Lung (tissue), 12 donors: ENCODE measurements around the gene BSG. TPM values are rescaled to one million over a fixed set of nuclear protein-coding genes. Genes with fewer than 3 reads are reported as not detected.

Experiments used
- ATAC-seq: fragments of 200-7000 bp; cut with Tn5 transposase; one replicate; pipeline ENCODE4 v1.9.1; 2020; ENCODE audit warnings: moderate number of reproducible peaks; ENCODE audit not compliant: insufficient read depth, low FRiP score
- DNase-seq, 3 donors: peaks; one replicate each; pipeline ENCODE4 v3.0.0-alpha.2; 2013 to 2017
- H3K27ac ChIP-seq, 2 donors: one replicate each; pipeline ENCODE4 v1.5.1; 2013; ENCODE audit warnings: mild to moderate bottlenecking in 2 of 2, moderate library complexity in 2 of 2, control low read depth in 1 of 2, inconsistent platforms in 1 of 2, low read depth in 1 of 2, low read length in 1 of 2
- H3K27me3 ChIP-seq, 3 donors: one replicate each; pipeline ENCODE4 v1.5.1; 2013; ENCODE audit warnings: low read length in 2 of 3; ENCODE audit not compliant: control insufficient read depth in 3 of 3, insufficient read depth in 3 of 3
- H3K36me3 ChIP-seq, 4 donors: one replicate each; pipeline ENCODE4 v1.5.1; 2013; ENCODE audit warnings: low read length in 4 of 4, mild to moderate bottlenecking in 1 of 4, moderate library complexity in 1 of 4; ENCODE audit not compliant: control insufficient read depth in 4 of 4, insufficient read depth in 4 of 4
- H3K4me1 ChIP-seq, 5 donors: one replicate each; pipeline ENCODE4 v1.5.1; 2013; ENCODE audit warnings: low read length in 5 of 5, mild to moderate bottlenecking in 2 of 5, moderate library complexity in 1 of 5; ENCODE audit not compliant: control insufficient read depth in 5 of 5, insufficient read depth in 5 of 5
- H3K4me3 ChIP-seq: one replicate; pipeline ENCODE4 v1.5.1; 2013; ENCODE audit warnings: mild to moderate bottlenecking, control low read depth, moderate library complexity
- H3K9ac ChIP-seq, 2 donors: one replicate each; pipeline ENCODE4 v1.5.1; 2013; ENCODE audit warnings: low read length in 2 of 2, control low read depth in 1 of 2; ENCODE audit not compliant: insufficient read depth in 1 of 2
- H3K9me3 ChIP-seq, 4 donors: one replicate each; pipeline ENCODE4 v1.5.1; 2013; ENCODE audit warnings: low read length in 3 of 4, mild to moderate bottlenecking in 1 of 4, moderate library complexity in 1 of 4; ENCODE audit not compliant: control insufficient read depth in 4 of 4, insufficient read depth in 3 of 4
- CTCF ChIP-seq: IDR thresholded peaks from 2 replicates; pipeline ENCODE4 v1.5.1; 2012; ENCODE audit warnings: mild to moderate bottlenecking; ENCODE audit errors: control extremely low read depth, extremely low read depth
- WGBS, 2 donors: extraction: QIAGEN DNeasy Blood & Tissue Kit; methylation state at CpG; one replicate each; pipeline ENCODE4 v1.1.7; 2013; 5-methylcytosine and 5-hydroxymethylcytosine counted together
- polyA plus RNA-seq, 2 donors: library from polyadenylated mRNA; stranded (reverse); fragments of 200-250 nt; gene quantifications; one replicate each; pipeline ENCODE4 v1.2.1, GENCODE V29; 2013
- total RNA-seq, 2 donors: library from RNA; depleted of rRNA in 1 of 2; stranded (reverse); fragments of >200 nt in 1 of 2; gene quantifications; one replicate each; pipeline ENCODE4 v1.2.1, GENCODE V29; 2014 to 2021
- donor health status: control.
- donor health status: control.
- donor health status: Bipolar disorder and iron deficiency.
- donor health status: healthy.
- donor health status: DM: yes; HTN: yes; CAD: no.

The BSG gene
- total and polyA plus RNA-seq, 4 donors: 239 to 416 (median 355) TPM

DNA sequence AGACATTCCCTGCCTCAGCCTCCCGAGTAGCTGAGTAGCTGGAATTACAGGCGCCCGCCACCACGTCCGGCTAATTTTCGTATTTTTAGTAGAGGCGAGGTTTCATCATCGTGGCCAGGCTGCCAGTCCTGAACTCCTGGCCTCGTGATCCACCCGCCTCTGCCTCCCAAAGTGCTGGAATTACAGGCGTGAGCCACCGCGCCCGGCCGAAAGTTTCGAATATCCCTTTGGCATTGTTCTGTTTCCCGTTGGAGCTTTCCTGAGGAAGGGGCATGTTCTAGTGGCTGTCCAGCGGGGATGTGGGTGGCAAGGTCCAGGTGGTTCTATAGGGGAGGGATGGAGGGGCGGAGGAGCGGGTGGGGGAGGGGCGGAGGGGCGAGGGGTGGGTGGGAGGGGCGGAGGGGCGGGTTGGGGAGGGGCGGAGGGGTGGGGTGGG lies 2.1 kb upstream of the BSG start:
- H3K9me3 ChIP-seq: no peaks in the 10 kb centered on the region
- ATAC-seq (no peak), DNase-seq (no peak)
- no peak overlapping the region for H3K4me3 ChIP-seq
- peak overlapping the region in 1 of 2 donors; percentile 47 for H3K27ac ChIP-seq
- WGBS, 2 donors: 36 to 66% methylated on average over 18 to 19 of the region's 25 CpGs
- H3K27me3 ChIP-seq: no peaks in the 10 kb centered on the region
- no peak overlapping the region for H3K9ac ChIP-seq
- H3K4me1 ChIP-seq: peaks cover 0 to 29% (median 15%) of the 10 kb centered on the region in 5 donors
- TF ChIP-seq CTCF: no peak
- no peaks in the 10 kb centered on the region for H3K36me3 ChIP-seq

DNA sequence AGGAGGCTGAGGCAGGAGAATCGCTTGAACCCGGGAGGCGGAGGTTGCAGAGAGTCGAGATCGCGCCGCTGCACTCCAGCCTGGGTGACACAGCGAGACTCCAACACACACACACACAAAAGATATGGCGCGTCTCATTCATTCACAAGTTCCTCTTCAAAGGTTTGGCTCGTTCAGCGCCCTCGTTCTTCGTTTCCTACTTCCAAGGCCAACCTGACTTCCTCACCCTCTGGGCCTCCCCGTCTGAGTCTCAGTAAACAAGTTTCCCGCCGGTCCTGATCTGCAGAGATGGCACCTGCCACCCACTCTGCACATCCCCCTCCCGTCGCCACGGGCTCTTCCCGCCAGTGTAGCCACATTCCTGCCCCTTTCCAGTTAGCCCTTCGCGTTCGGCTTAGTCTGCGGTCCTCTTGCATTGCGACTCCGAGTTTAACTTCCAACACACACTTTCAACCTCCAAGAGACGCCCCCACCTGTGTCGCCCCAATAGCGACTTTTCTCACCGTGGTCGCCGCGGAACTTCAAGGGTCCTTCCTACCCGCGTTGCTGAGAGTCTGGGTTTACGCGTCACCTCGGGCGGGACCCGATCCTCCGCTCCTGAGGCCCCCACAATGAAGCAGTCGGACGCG lies 1.3 kb upstream of the BSG start:
- peaks cover 0 to 2% (median 0%) of the 10 kb centered on the region in 4 donors for H3K36me3 ChIP-seq
- 1 to 2% methylated on average over 45 of the region's 45 CpGs for WGBS, 2 donors
- no peaks in the 10 kb centered on the region for H3K9me3 ChIP-seq
- H3K4me3 ChIP-seq: peak overlapping the region; percentile 5
- H3K27ac ChIP-seq: peak overlapping the region; percentile 7 to 76
- H3K27me3 ChIP-seq: no peaks in the 10 kb centered on the region
- H3K4me1 ChIP-seq: peaks cover 0 to 34% (median 18%) of the 10 kb centered on the region in 5 donors
- DNase-seq (peak; percentile 65 to 67 (median 67)), ATAC-seq (no peak)
- TF ChIP-seq CTCF: no peak
- H3K9ac ChIP-seq: peak overlapping the region; percentile 77 to 85

DNA sequence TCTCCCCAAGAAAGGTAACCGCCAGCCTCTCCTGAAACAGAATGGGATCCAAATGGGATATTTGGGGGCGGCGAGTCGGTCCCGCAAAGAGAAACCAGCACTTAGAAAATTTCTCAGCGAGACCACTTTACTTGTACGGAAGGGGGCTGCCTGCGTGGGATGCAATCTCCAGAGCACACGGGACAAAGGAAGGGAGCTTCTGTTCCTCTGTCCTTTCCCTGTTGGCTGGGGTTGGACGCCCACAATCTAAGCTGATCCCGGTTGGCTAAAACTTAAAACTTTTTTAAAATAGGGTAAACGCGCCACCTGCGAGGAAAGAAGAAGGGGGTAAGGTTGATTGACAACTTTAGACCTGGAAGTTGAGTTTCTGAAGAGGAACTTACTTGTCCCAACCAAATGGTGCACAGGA lies 826 bp upstream of the BSG start:
- Histone ChIP-seq H3K36me3 (peaks cover 0 to 3% (median 0%) of the 10 kb centered on the region in 4 donors), H3K27me3 (no peaks in the 10 kb centered on the region), H3K4me3 (peak overlapping the region; percentile 5), H3K27ac (peak overlapping the region; percentile 7 to 76), H3K9ac (peak overlapping the region; percentile 77 to 85), H3K4me1 (peaks cover 0 to 35% (median 18%) of the 10 kb centered on the region in 5 donors), H3K9me3 (no peaks in the 10 kb centered on the region)
- ATAC-seq: no peak
- WGBS, 2 donors: 1% methylated on average over 14 of the region's 14 CpGs
- peak; percentile 61 to 76 (median 65) for DNase-seq
- no peak for TF ChIP-seq CTCF
